ENCODE data around the gene ASCL2. TPM values are rescaled to one million over a fixed set of nuclear protein-coding genes. Genes with fewer than 3 reads are reported as not detected.

Gene ASCL2
- total RNA-seq, 4 donors from 2014 or later: 2.3 to 14.7 (median 3.0) TPM; not detected in 1

GRCh38 chr11:2222451-2222850, 47.9 kb downstream of the ASCL2 start:
- intact Hi-C loops (cut with DNase I; ENCODE audit: low total_unique reads): no loop called here
- Histone ChIP-seq H3K27ac (no peak overlapping the region), H3K4me3 (no peak overlapping the region), H3K9me3 (no peaks in the 10 kb centered on the region), H3K36me3 (no peaks in the 10 kb centered on the region), H3K4me1 (peaks cover 0 to 6% (median 0%) of the 10 kb centered on the region in 4 donors), H3K27me3 (no peaks in the 10 kb centered on the region)
- TF ChIP-seq POLR2A (IDR thresholded peaks at IDR 0.05) (no peak), CTCF (IDR thresholded peaks at IDR 0.05) (no peak), POLR2AphosphoS5 (IDR thresholded peaks at IDR 0.05) (no peak)
- 33 to 44% methylated on average over 3 to 4 of the region's 4 CpGs for WGBS, 2 donors (ENCODE audit: low coverage in 1 of 2)
- DNase-seq: no peak
- in situ Hi-C loops (cut with MboI; ENCODE audit: low pct_ligation_motif_present in 1 of 4, low pct_unique_long_range_greater_than_20kb in 1 of 4, low sequenced_read_pairs in 3 of 4): no loop called here

GRCh38 chr11:2221591-2221990, 48.8 kb downstream of the ASCL2 start:
- Histone ChIP-seq H3K4me3 (no peak overlapping the region), H3K27me3 (no peaks in the 10 kb centered on the region), H3K36me3 (no peaks in the 10 kb centered on the region), H3K9me3 (no peaks in the 10 kb centered on the region), H3K27ac (no peak overlapping the region), H3K4me1 (peaks cover 0 to 10% (median 2%) of the 10 kb centered on the region in 4 donors)
- no peak for TF ChIP-seq CTCF (IDR thresholded peaks at IDR 0.05)
- TF ChIP-seq POLR2A (IDR thresholded peaks at IDR 0.05): no peak
- no peak for TF ChIP-seq POLR2AphosphoS5 (IDR thresholded peaks at IDR 0.05)
- no peak for TF ChIP-seq EP300 (IDR thresholded peaks at IDR 0.05; ENCODE audit: low read depth)
- in situ Hi-C loops (cut with MboI; ENCODE audit: low pct_ligation_motif_present in 1 of 4, low pct_unique_long_range_greater_than_20kb in 1 of 4, low sequenced_read_pairs in 3 of 4): no loop called here
- no peak for DNase-seq
- 95% methylated on average over 1 of the region's 1 CpG; no CpG with 5 or more reads in 1 of the 2 donors for WGBS, 2 donors (ENCODE audit: low coverage in 1 of 2)
- intact Hi-C loops (cut with DNase I; ENCODE audit: low total_unique reads): no loop called here

GRCh38 chr11:2221024-2221423, 49.4 kb downstream of the ASCL2 start:
- WGBS, 2 donors (ENCODE audit: low coverage in 1 of 2): 59 to 80% methylated on average over 1 of the region's 1 CpG
- Histone ChIP-seq H3K4me3 (no peak overlapping the region), H3K9me3 (no peaks in the 10 kb centered on the region), H3K4me1 (peaks cover 0 to 10% (median 2%) of the 10 kb centered on the region in 4 donors), H3K36me3 (no peaks in the 10 kb centered on the region), H3K27me3 (no peaks in the 10 kb centered on the region), H3K27ac (no peak overlapping the region)
- no peak for DNase-seq
- no peak for TF ChIP-seq POLR2AphosphoS5 (IDR thresholded peaks at IDR 0.05)
- no peak for TF ChIP-seq POLR2A (IDR thresholded peaks at IDR 0.05)
- no peak for TF ChIP-seq EP300 (IDR thresholded peaks at IDR 0.05; ENCODE audit: low read depth)
- TF ChIP-seq CTCF (IDR thresholded peaks at IDR 0.05): no peak
- in situ Hi-C loops (cut with MboI; ENCODE audit: low pct_ligation_motif_present in 1 of 4, low pct_unique_long_range_greater_than_20kb in 1 of 4, low sequenced_read_pairs in 3 of 4): no loop called here
- intact Hi-C loops (cut with DNase I; ENCODE audit: low total_unique reads): no loop called here

GRCh38 chr11:2220173-2220771, 50.1 kb downstream of the ASCL2 start:
- no peaks in the 10 kb centered on the region for H3K9me3 ChIP-seq
- 75 to 80% methylated on average over 1 to 3 of the region's 3 CpGs for WGBS, 2 donors (ENCODE audit: low coverage in 1 of 2)
- peaks cover 0 to 10% (median 2%) of the 10 kb centered on the region in 4 donors for H3K4me1 ChIP-seq
- H3K36me3 ChIP-seq: no peaks in the 10 kb centered on the region
- intact Hi-C loops (cut with DNase I; ENCODE audit: low total_unique reads): no loop called here
- no peak for DNase-seq
- no peak for TF ChIP-seq EP300 (IDR thresholded peaks at IDR 0.05; ENCODE audit: low read depth)
- no peak for TF ChIP-seq POLR2AphosphoS5 (IDR thresholded peaks at IDR 0.05)
- TF ChIP-seq CTCF (IDR thresholded peaks at IDR 0.05): no peak
- TF ChIP-seq POLR2A (IDR thresholded peaks at IDR 0.05): no peak
- no peaks in the 10 kb centered on the region for H3K27me3 ChIP-seq
- H3K27ac ChIP-seq: no peak overlapping the region
- H3K4me3 ChIP-seq: no peak overlapping the region
- in situ Hi-C loops (cut with MboI; ENCODE audit: low pct_ligation_motif_present in 1 of 4, low pct_unique_long_range_greater_than_20kb in 1 of 4, low sequenced_read_pairs in 3 of 4): no loop called here
